Activated T-cell treated with anti-CD3 and anti-CD28 coated beads, Interleukin-2, amount 50 U/mL, for 1 hour (primary cell): ENCODE data around the gene PARVB.
"Not testable (repeated sequence)": the region's sequence is repeated elsewhere in the genome, so short reads cannot be mapped to it uniquely, and the experiment has no call there.

Experiments used
- DNase-seq: peaks from one replicate; pipeline ENCODE4 v3.0.0-alpha.2; 2020

PARVB gene

DNA sequence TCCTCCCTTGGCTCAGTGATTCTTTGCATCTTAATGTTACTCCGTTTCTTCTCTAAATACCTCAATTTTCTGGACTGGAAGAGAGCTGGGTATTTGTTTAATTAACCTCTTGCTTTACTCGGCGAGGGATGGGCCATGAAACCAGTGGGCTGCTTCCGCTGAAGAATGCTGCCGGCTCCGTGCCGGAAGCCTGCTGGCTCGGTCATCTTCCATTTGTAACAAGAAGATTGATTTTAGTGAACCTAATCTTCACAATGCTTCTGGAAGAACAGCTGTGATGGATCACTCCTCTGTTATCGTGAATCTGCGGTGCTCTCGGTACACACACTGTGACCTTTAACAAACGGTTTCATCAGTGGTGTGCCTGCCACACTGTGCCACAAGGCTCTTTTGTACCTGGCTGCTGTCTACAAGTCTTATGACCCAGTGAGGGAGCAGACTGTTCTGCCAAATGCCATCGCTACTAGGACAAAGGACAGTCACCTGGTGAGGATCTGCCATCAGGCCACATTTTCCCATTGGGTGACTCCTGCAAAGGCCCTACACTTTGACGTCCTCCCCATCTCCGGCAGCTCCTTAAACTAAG is 25.3 kb upstream of the PARVB start:
- DNase-seq, result no peak

DNA sequence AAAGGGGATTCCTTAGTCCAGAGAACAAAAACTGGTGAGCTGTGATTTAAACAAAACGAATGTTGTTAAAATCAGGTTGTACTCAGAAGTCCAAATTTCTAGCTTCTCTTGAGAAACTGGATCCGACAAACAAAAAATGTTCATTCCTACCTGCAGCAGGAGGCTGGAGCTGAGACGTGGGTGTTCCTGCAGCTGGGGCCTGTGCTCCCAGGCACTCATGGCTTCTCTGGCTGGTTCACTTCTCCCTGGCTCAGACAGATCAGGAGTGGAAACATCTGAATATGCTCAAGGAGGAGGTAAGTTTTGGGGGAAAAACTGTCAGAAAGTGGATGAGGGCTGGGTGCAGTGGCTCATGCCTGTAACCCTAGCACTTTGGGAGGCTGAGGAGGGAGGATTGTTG is 24.7 kb upstream of the PARVB start:
- DNase-seq, result no peak

DNA sequence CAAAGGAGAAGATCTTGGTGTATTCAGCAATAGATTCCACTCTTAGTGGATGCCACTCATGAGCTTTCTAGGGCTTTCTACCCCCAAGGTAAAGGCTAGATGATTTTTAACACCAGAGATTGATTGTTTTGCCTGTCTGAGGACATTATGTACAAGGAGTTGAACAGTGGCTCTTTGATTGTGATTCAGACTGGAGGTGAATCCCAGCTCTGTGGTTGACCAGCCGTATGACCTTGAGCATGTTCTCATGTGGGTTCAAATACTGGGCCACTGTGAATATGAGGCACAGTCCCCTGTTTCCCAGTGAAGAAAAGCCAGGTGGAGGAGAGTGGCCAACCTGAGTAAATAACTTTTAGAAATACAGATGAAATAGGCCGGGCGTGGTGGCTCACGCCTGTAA is 24.0 kb upstream of the PARVB start:
- DNase-seq, result no peak

DNA sequence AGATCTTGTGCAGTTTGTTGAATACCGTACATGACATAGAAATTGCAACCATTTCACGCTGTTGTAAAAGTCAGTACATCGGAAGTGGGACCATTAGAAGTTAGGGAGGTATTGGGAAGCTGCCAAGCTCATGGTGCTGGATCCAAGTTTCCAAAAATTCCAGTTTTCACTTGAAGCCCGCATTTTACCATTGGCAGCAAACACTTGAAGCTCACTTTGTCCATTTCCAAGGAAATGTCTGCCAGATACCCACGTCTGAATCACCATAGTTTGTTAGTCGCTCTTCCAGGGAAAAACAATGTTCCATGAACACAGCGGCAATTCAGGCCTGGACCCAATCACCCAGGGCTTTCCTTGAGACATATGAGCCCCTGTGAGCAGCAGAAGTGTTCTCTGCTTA is 22.6 kb upstream of the PARVB start:
- no peak for DNase-seq

DNA sequence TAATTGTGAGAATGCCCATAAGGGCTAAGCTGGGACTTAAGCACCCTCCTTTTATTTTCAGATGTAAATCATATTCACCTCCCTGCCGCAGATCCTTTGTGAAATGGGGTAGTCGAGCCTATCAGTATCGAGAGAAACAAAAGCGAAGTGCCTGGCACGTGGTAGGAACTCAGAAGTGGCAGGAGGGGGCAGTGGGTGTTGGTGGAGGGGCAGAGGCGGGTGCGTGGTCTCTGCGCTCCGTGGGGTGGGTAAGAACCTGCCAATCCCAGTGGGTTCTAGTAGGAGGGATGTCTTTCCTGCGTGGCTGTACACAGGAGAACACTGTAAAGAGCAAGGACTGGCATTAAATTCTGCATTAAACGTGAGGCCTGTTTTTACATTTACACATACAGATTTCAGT is 21.8 kb upstream of the PARVB start:
- no peak for DNase-seq

DNA sequence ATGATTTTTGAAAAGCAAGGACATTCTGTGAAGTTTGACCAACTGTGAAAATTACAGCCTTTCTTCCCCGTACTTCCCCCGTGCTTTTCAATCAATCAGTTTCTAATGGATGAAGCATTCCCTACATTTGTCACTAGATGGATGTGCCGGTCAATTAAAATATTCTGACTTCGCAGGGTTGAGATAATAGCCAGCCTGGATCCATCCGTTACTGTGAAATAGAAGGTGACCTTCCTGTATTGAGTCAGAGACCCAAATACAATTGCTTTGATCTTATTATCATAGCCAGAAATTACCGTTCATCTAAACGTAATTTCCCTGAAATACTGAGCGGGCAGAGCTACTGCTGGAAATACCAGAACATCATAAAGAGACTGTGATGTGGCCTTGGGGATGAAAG is 21.1 kb upstream of the PARVB start:
- no peak for DNase-seq

DNA sequence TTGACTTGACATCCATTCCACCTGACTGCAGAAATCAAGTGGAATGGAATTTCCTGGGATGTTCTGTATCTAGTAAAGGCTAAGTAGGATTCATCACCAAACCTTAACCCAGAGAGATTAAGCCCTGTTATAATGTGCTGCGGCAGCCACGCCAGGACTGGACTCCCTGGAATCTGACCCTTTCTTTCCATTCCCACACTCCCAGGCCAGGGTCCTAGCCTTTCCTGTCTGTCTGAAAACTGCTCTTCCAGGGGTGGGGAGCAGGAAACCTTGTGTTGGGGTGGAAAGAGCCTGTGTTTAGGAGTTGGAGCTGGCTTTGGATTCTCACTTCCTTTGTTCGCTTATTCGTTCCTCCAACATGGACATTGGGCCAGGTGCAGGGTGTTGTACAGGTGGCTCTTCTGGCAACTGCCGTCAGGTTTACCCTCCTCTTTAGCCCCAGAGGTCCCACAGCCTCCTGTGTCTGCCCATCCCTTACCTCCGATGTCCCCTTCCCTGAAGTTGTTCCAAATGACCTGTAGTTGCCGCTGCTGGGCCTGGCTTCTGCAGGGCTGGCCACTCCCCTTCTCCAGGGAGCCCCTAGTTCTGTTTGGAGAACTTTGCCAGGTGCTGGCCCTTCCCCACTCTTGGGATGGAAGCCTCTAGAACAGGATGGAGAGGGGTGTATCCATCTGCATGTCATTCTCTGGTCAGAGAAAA is 20.5 kb upstream of the PARVB start:
- DNase-seq, result no peak

DNA sequence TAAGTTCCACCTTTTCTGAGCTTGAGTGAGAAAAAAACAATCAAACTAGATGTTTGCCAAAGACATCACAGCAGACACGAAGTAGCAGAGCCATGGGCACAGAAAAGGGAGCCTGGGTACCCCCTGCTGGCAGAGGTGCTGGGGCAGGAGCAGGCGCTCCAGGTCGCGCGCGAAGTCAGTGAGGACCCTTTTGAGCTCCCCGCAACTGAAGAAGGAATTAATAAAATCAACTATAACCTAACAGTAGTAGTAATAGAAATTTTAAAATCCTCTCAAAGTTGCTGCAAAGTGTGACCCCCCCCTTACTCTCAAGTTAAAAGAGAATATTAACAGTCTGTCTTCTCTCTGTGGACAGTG is 20.0 kb upstream of the PARVB start:
- DNase-seq, result no peak

DNA sequence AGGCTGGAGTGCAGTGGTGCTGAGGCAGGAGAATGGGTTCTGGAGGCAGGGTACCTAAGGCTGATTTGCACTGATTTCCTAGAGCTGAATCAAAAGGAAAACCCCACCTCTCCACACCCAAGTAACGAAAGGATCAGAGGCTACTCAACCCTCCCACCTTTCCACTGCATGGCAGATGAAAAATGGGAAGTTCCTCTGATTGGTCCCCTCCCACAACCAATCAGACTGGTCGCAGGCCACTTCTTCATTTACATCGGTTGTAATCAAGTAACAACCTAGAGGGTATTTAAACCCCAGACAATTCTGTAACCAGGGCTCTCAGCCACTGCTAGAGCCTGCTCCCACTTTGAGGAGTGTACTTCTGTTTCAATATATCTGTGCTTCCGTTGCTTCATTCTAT is 18.6 kb upstream of the PARVB start:
- no peak for DNase-seq

DNA sequence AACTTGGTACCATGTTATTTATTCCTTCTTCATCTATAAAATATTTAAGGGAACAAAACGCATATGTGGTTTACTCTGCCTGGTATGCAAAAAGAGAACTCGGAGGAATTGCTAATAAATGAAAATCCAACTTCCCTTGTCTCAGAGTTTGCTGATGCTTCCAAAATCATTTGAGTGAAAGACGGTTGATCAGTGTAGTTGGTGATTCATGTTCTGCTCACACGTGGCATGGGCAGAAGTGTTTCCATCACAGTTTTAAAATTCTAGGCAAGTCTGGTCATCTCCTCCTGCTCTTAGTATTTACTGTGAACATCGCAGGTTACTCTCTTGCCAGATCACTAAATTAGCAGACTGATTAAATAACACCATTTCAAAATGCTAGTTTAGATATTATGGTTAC is 11.9 kb upstream of the PARVB start:
- no peak for DNase-seq

DNA sequence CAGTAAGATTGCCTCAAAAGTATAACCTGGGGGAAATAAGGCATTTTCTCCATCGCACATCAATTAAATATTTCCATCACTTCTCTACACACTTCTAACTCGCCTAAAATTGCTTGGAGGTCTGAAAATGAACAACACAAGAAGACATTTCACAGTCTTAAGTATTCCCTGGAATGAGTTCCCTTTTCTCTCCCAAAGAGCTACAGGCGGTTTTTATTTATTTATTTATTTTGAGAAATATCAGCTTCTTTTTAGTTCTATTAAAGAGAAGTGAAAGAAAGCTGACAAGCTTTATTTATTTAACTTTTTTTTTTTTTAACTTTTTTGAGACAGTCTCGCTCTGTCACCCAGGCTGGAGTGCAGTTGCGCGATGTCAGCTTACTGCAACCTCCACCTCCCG is 11.5 kb upstream of the PARVB start:
- DNase-seq, result no peak

DNA sequence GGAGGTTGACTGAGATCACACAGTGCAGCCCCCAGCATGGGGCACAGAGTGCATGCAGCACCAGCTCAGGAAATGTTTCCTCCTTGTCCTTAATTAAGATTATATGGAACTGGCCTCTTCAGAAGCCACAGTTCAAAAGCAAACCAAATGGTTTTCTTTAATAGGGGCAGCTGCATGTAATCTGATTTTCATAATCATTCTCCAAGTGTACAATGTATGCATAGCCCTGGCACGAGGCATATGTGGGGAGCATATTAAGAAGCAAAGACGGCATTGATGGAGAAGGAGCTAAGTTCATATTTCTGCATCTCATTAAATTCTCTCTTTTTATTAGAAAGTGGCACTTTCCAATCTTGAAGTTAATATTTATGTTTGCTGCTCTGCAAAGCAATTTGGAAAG is 9.9 kb upstream of the PARVB start:
- DNase-seq, result no peak

DNA sequence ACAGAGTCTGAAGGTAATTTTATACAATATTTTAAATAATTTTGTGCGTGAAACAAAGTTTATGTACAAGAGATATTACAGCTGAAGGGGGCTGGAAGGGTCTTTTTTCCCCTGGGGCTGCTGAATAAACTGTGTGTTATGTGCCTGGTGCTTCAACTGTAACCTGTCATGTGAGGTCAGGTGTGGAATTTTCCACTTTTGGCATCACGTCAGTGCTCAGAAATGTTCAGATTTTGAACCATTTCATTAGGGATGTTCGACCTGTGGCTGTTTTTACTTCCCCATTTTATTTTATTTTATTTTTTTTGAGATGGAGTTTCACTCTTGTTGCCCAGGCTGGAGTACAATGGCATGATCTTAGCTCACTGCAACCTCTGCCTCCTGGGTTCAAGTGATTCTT is 7.5 kb upstream of the PARVB start:
- not testable (repeated sequence) for DNase-seq

DNA sequence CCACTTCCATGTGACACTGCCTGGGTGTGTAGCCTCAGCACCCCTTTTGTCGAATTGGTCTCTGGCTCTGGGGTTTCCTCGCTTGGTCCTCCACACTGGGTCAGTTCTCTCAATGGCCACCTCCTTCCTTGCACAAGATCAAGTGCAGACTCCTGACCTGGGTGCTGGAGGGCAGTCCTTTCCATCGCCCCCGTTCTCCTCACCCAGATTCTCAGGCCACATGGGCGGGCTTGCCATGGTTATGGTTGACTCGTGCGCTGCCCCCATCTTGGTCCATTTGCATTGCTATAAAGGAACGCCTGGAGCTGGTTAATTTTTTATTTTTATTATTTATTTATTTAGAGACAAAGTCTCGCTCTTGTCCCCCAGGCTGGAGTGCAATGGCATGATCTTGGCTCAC is 5.5 kb upstream of the PARVB start:
- DNase-seq, result no peak

DNA sequence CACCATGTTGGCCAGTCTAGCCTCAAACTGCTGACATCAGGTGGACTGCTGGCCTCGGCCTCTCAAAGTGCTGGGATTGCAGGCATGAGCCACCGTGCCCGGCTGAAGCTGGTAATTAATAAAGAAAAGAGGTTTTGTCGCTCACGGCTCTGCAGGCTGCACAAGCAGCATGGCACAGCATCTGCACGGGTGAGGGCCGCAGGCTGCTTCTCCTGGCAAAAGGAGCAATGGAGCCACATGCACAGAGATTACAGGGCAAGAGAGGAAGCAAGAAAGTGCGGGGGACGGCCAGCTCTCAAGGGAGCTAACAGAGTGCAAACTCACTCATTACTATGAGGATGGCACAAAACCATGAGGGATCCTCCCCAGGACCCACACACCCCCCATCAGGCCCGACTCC is 4.7 kb upstream of the PARVB start:
- DNase-seq, result no peak

DNA sequence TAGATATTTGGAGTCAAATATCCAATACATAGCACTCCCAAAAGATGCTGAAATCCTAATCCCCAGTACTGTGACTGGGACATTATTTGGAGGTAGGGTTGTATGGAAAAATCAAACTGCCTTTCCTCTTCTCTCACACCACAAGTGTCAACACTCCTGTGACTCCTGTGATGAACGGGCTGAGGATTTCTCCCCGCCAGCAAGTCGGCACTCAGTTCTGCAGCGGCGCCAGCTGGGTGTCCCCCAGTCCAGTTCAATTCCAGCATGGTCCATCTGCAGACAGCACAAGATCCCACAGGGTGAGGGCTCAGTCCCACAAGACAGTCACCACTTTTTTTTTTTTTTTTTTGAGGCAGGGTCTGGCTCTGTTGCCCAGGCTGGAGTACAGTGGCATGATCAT is 4.3 kb upstream of the PARVB start:
- DNase-seq, result no peak

DNA sequence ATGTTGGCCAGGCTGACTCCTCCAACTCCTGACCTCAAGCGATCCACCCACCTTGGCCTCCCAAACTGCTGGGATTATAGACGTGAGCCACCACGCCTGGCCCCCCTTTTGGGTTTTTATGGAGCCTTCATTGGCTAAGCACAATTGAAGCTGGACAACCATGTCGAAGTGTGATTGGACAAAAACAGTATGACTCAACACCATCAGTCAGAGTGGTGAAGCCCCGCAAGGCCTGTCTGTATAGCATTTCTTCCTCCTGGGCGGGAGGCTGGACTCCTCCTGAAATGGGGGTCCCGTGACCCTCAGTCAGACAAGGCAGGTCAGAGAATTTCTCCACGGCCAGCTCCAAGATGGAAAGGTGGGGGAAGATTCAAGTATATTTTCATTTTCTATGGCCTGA is 3.1 kb upstream of the PARVB start:
- no peak for DNase-seq

DNA sequence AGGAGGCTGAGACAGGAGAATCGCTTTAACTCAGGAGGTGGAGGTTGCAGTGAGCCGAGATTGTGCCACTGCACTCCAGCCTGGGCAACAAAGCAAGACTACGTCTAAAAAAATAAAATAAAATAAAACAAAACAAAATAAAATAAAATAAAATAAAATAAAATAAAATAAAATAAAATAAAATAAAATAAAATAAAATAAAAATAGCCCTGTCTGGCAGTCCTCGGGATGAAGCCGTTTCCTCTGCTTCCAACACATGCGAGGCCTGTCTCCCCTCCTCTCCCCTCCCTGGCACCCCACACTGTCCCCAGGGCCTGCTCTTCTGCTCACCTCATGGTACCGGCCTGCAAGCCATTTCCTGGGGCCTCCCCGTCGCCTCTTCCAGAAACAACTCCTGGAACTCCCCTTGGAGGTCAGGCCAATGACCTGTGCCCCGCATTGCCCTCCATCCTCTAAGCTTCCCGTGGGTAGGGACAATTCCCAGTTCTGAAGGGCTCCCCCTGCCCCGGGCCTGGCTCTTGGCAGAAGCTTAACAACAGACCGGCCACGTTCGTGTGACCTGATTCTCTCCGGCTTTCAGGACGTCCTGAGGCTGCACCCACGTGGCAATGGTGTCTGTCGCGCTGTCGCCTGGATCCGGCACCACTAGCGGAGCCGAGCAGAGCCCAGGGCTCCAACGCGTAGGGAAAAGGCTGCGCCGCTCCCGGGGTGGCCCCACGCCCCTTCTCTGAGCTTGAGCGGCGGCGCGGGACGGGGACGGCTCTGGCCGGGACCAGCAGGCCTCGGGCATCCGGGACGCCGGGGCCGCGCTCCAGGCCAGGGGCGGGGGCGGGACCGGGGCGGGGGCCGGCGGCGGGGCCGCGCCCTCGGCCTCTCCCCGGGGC is 456 bp upstream of the PARVB start:
- DNase-seq, result peak; percentile 30

DNA sequence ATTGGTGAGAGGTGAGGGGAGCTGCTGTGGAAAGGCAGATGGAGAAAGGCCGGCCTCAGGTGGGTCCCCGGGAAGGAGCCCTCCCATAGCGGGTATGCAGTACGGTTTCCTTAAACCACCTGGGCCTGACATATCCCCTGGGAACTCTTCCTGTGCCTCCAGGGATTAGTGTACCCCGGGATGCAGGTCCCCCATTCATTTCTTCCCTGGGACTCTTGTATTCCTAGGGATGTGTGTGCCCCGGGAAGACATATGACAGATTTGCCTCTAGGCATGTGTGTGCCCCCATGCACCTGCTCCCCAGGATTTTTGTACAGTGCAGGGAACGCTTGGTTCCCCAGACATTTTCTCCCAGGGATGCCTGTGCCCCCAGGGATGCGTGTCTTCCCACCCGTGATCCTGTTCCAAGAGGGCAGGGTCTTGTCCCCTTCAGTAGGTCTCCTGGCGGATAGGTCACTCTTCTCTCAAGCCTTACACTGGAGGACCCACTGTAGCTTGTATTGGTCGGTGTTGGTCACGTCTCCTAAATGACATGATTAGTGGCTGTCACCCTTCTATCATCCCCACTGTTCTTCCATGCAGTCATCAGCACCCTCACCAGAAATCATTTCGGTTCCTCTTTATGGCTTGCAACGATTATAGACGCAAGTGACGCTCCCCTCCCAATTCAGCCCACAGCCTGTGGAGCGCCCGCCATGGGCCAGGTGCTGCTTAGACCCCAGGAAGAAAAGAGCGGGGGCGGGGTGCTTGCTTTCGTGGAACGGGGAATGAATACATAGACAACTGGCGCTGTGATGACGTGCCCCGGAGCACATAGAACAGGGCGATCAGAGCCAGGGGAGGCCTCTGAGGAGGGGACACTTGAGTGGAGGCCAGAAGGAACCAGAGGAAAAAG is 1.3 kb downstream of the PARVB start:
- DNase-seq, result no peak

DNA sequence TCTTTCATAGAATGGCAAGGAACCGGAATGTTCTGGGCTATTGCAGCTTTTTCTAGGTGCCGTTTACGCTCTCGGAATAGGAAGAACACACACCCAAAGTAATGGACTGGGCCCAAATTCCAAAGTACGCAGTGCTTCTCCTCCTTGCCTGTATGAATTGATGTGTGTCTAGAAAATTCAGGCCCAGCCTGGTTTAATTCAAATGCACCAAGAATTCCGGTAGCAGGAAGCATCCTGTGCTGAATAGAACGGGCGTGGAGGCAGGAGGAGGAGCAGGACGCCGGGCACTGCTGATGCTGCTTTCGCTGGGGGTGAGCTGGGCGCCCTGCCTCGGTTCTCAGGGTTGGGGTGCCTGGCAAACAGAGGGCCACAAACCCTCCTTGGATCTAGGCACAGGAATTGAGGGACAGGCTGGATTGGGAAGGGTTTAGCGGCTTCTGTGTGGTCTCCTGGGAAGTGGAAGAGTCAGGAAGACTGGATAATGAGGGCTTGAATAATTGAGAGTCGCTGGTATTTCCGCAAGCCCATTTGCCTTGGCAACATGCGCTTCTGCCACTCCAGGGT is 2.0 kb downstream of the PARVB start:
- DNase-seq, result no peak

DNA sequence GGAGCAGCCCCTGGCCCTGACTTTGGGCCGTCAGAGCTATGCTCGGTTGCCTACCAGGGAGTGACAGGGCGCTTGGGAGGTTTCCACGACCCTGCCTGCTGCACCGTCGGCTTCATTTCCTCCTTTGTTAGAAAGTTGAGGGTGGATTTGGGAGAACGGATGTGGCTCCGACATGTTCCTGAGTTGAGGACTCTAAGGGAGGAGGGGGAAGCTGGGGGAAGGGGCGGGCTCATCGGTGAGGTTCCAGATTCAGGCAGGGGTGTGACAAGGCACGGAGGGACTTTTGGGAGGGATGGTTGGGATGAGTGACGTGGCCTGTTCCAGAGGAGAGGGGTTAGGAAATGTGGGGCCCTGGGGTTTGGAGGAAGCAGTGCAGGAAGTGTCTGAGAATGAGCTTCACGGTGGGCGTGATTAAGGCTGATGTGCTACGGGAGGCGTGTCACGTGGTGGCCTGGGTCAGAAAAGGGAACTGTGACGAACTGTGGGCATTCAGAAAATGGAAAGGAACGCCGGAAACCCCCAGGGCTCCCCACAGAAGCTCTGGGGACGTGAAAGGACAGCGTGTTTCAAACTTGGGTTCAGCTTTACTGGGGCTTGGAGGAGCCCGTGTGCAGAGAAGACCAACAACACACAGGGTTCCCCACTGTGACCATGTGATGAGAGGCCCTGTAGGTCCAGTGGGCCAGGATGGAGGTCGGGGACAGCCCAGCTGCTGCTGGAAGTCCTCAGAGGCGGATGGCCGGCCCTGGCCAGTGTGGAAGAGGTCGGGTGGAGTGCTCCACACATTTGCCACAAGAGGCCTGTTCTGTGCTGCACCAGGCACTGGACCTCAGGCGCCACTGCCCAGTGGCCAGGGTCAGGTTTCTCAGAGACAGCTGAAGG is 2.8 kb downstream of the PARVB start:
- peak; percentile 51 for DNase-seq

DNA sequence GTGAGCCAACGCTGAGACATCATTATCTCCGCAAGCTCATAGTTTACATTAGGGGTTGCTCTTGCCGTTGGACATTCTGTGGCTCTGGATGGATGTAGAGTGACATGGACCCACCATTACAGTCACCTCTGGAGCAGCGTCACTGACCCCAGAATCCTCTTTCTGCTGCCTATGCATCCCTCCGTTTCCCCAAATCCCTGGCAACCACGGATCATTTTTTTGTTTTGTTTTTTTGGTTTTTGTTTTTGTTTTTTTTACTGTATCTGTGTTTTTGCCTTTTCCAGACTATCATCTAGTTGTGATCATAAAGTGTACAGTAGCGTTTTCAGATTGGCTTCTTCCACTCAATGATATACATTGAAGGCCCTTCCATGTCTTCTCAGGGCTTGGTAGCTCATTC is 4.0 kb downstream of the PARVB start:
- DNase-seq, result no peak
